Measurements from ENCODE around the gene CNN2.

- TF ChIP-seq CTCF (IDR thresholded peaks at IDR 0.05) (no peak), POLR2A (IDR thresholded peaks at IDR 0.05) (no peak)
Measured at GRCh38 chr19:986083-986482, 40.3 kb upstream of the CNN2 start.

Data from vagina (tissue), 2 donors.